CD14-positive monocyte (primary cell): ENCODE results near the gene CPN1. TPM values are rescaled to one million over a fixed set of nuclear protein-coding genes. Genes with fewer than 3 reads are reported as not detected.

Source experiments
- DNase-seq, 3 donors: peaks; one replicate each; pipeline ENCODE4 v3.0.0-alpha.2; 2011 to 2022
- H2AFZ ChIP-seq: 2 replicates; pipeline ENCODE4 v1.6.0; 2012; ENCODE audit warnings: mild to moderate bottlenecking, low read depth, low read length, inconsistent platforms; ENCODE audit not compliant: insufficient read depth, poor library complexity, severe bottlenecking
- H3K27ac ChIP-seq, 2 donors: 1 replicate in 1 of 2; 2 replicates in 1 of 2; pipeline ENCODE4 v1.5.1; 2012 to 2013; ENCODE audit warnings: low read length in 2 of 2, control low read depth in 1 of 2, inconsistent platforms in 1 of 2, low read depth in 1 of 2, mild to moderate bottlenecking in 1 of 2
- H3K27me3 ChIP-seq, 2 donors: one replicate each; pipeline versions ENCODE4 v1.6.0 to v1.6.1; 2011 to 2013; ENCODE audit warnings: low read length in 2 of 2; ENCODE audit not compliant: control insufficient read depth in 2 of 2, insufficient read depth in 2 of 2
- H3K36me3 ChIP-seq, 2 donors: replicated peaks in 1 of 2; 1 replicate in 1 of 2; 2 replicates in 1 of 2; pipeline versions ENCODE4 v1.5.1 to v1.6.1; 2012 to 2013; ENCODE audit warnings: low read length in 2 of 2, control low read depth in 1 of 2, inconsistent platforms in 1 of 2, mild to moderate bottlenecking in 1 of 2; ENCODE audit not compliant: insufficient read depth in 2 of 2, control insufficient read depth in 1 of 2
- H3K4me1 ChIP-seq, 2 donors: 1 replicate in 1 of 2; 2 replicates in 1 of 2; pipeline versions ENCODE4 v1.5.1 to v1.6.1; 2012 to 2013; ENCODE audit warnings: low read length in 2 of 2, control low read depth in 1 of 2, inconsistent platforms in 1 of 2, mild to moderate bottlenecking in 1 of 2, moderate library complexity in 1 of 2; ENCODE audit not compliant: insufficient read depth in 2 of 2, control insufficient read depth in 1 of 2
- H3K4me2 ChIP-seq: replicated peaks from 2 replicates; pipeline ENCODE3; 2012; ENCODE audit warnings: low read length, moderate library complexity, mild to moderate bottlenecking; ENCODE audit not compliant: poor library complexity, severe bottlenecking; ENCODE audit errors: extremely low read depth
- H3K4me3 ChIP-seq, 3 experiments: fragments of 200-600 bp in 1 of 3; sonication (generic) in 1 of 3; replicated peaks in 1 of 3; 1 replicate in 2 of 3; 2 replicates in 1 of 3; pipeline ENCODE4 v1.5.1; 2011 to 2013; ENCODE audit warnings: low read length in 3 of 3, mild to moderate bottlenecking in 3 of 3, control low read depth in 2 of 3, low read depth in 2 of 3, inconsistent platforms in 1 of 3, moderate library complexity in 1 of 3
- H3K79me2 ChIP-seq: 2 replicates; pipeline ENCODE4 v1.6.0; 2012; ENCODE audit warnings: mild to moderate bottlenecking, control low read depth, inconsistent platforms, low read length, moderate library complexity; ENCODE audit not compliant: insufficient read depth
- H3K9ac ChIP-seq: 2 replicates; pipeline ENCODE4 v1.6.0; 2017; ENCODE audit warnings: low read length, mild to moderate bottlenecking; ENCODE audit not compliant: insufficient read depth, poor library complexity, severe bottlenecking
- H3K9me3 ChIP-seq, 2 donors: replicated peaks in 1 of 2; 1 replicate in 1 of 2; 2 replicates in 1 of 2; pipeline versions ENCODE4 v1.5.1 to v1.6.1; 2012 to 2013; ENCODE audit warnings: low read length in 2 of 2, control low read depth in 1 of 2; ENCODE audit not compliant: control insufficient read depth in 1 of 2, insufficient read depth in 1 of 2
- H4K20me1 ChIP-seq: 2 replicates; pipeline ENCODE4 v1.6.0; 2012; ENCODE audit warnings: mild to moderate bottlenecking, low read length, control low read depth, moderate library complexity; ENCODE audit not compliant: insufficient read depth
- H3K27ac Mint-ChIP-seq, 7 donors: one replicate each; pipeline ENCODE4 v1.8.0; 2020; ENCODE audit warnings: mild to moderate bottlenecking in 7 of 7, mixed read lengths in 7 of 7, moderate library complexity in 6 of 7, inconsistent platforms in 2 of 7
- H3K27me3 Mint-ChIP-seq, 3 donors: one replicate each; pipeline ENCODE4 v1.8.0; 2021 to 2022; ENCODE audit warnings: low read depth in 3 of 3, mild to moderate bottlenecking in 3 of 3, mixed read lengths in 3 of 3, moderate library complexity in 3 of 3, inconsistent platforms in 1 of 3
- H3K36me3 Mint-ChIP-seq, 2 donors: one replicate each; pipeline ENCODE4 v1.8.0; 2020; ENCODE audit warnings: mixed read lengths in 2 of 2, inconsistent platforms in 1 of 2, mild to moderate bottlenecking in 1 of 2
- H3K4me1 Mint-ChIP-seq: one replicate; pipeline ENCODE4 v1.8.0; 2020; ENCODE audit warnings: mild to moderate bottlenecking, mixed read lengths
- H3K4me3 Mint-ChIP-seq, 2 donors: one replicate each; pipeline ENCODE4 v1.8.0; 2020; ENCODE audit warnings: mild to moderate bottlenecking in 2 of 2, mixed read lengths in 2 of 2, moderate library complexity in 1 of 2
- H3K9me3 Mint-ChIP-seq, 7 donors: one replicate each; pipeline ENCODE4 v1.8.0; 2020 to 2022; ENCODE audit warnings: mixed read lengths in 7 of 7, mild to moderate bottlenecking in 6 of 7, moderate library complexity in 6 of 7, inconsistent platforms in 2 of 7
- WGBS: methylation state at CpG from one replicate; pipeline ENCODE4 v1.1.5; 2013; ENCODE audit warnings: missing lambda C conversion rate; ENCODE audit not compliant: insufficient coverage; 5-methylcytosine and 5-hydroxymethylcytosine counted together
- intact Hi-C, 2 donors: fragments of 100-400 bp; cut with micrococcal nuclease; formaldehyde crosslinking; loops; one replicate each; pipeline versions ENCODE4 v1.15.0 to v1.15.1; 2023
- polyA plus RNA-seq, 3 donors: library from polyadenylated mRNA; depleted of rRNA in 1 of 3; unstranded in 2 of 3; stranded (reverse) in 1 of 3; fragments of 300-500 nt in 2 of 3; fragments of >200 nt in 1 of 3; fragmentation: Illumina TruSeq in 2 of 3; gene quantifications; 1 replicate in 2 of 3; 2 replicates in 1 of 3; pipeline ENCODE4 v1.2.3, GENCODE V29; 2012 to 2021
- TF ChIP-seq, protein P1 (sequence below): fragments of 200-600 bp; IDR thresholded peaks from one replicate; pipeline ENCODE4 v1.8.0; 2022; ENCODE audit warnings: antibody characterized with exemption, mild to moderate bottlenecking

The CPN1 gene
- polyA plus RNA-seq, 3 donors = not detected

DNA sequence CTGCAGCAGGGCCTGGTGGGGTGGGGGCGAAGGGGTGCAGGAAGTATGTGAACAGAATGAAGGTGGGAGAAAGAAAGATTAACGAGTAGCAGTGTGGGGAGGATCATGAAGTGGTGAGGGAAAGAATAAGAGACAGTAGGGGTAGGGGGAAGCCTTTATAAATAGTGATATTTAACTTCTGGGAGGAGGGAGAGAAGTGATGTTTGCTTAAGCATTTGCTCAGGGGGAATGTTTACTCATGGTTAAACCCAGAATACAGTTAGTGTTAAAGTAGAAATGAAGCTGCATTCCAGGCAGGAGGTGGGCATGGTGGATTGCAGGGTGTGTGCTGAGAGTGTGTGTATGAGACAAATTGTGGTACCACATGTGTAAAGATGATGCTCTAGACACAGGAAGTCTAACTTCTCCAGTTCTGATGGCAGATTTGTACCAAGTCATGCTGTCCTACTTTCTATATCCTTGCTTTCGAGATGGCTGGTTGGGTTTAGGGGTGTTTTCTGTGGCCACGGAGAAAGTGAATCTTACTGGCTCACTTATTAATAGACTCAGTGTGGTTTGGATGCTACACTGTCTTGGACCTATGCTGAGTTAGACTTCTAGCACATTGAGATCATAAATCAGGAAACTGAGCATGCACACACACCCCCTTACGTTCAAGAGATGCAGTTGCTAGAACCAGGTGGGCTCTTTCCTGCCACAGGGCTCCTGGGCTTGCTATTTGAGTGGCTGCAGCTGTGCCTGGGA lies 61.4 kb downstream of the CPN1 start:
- TF ChIP-seq, protein P1, sequence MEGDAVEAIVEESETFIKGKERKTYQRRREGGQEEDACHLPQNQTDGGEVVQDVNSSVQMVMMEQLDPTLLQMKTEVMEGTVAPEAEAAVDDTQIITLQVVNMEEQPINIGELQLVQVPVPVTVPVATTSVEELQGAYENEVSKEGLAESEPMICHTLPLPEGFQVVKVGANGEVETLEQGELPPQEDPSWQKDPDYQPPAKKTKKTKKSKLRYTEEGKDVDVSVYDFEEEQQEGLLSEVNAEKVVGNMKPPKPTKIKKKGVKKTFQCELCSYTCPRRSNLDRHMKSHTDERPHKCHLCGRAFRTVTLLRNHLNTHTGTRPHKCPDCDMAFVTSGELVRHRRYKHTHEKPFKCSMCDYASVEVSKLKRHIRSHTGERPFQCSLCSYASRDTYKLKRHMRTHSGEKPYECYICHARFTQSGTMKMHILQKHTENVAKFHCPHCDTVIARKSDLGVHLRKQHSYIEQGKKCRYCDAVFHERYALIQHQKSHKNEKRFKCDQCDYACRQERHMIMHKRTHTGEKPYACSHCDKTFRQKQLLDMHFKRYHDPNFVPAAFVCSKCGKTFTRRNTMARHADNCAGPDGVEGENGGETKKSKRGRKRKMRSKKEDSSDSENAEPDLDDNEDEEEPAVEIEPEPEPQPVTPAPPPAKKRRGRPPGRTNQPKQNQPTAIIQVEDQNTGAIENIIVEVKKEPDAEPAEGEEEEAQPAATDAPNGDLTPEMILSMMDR = no peak
- Mint-ChIP-seq H3K4me3 (no peak overlapping the region), H3K9me3 (peaks cover 0 to 2% (median 0%) of the 10 kb centered on the region in 7 donors), H3K27me3 (peaks cover 6 to 14% (median 8%) of the 10 kb centered on the region in 3 donors), H3K36me3 (no peaks in the 10 kb centered on the region), H3K27ac (no peak overlapping the region), H3K4me1 (no peaks in the 10 kb centered on the region)
- H3K27ac ChIP-seq = no peak overlapping the region
- H3K4me2 ChIP-seq = no peak overlapping the region
- 82% methylated on average over 4 of the region's 5 CpGs for WGBS
- peaks cover 0 to 4% of the 10 kb centered on the region in 2 donors for H3K27me3 ChIP-seq
- H3K4me3 ChIP-seq = no peak overlapping the region
- no peaks in the 10 kb centered on the region for H4K20me1 ChIP-seq
- H3K36me3 ChIP-seq = no peaks in the 10 kb centered on the region
- H2AFZ ChIP-seq = no peak overlapping the region
- no peak overlapping the region for H3K9ac ChIP-seq
- H3K9me3 ChIP-seq = no peaks in the 10 kb centered on the region
- no peaks in the 10 kb centered on the region for H3K79me2 ChIP-seq
- intact Hi-C loops = no loop called here
- no peak for DNase-seq
- no peaks in the 10 kb centered on the region for H3K4me1 ChIP-seq

DNA sequence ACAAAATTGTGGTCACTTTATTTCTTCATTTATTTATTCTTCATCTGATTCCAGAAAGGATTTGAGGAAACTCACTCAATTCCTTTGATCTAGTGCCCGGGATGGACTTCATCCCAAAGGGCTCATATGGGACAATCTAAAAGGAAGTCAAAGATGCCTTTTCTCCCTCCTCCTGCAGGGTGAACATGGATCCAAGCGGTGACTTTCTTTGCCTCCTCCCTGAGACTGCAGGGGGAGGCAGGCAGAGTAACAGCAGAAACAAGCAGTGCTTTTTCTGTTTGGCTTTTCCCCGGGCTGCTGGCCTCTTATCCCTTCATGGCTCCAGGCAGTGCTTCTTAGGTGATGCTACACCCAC lies 61.9 kb downstream of the CPN1 start:
- Histone ChIP-seq H3K36me3 (no peaks in the 10 kb centered on the region), H3K79me2 (no peaks in the 10 kb centered on the region), H3K27me3 (peaks cover 0 to 4% of the 10 kb centered on the region in 2 donors), H3K9ac (no peak overlapping the region), H3K27ac (no peak overlapping the region), H3K4me2 (no peak overlapping the region), H2AFZ (no peak overlapping the region), H4K20me1 (no peaks in the 10 kb centered on the region), H3K4me3 (no peak overlapping the region), H3K9me3 (no peaks in the 10 kb centered on the region), H3K4me1 (no peaks in the 10 kb centered on the region)
- DNase-seq = no peak
- H3K27me3 Mint-ChIP-seq = peaks cover 4 to 12% (median 8%) of the 10 kb centered on the region in 3 donors
- TF ChIP-seq, protein P1 = no peak
- intact Hi-C loops = no loop called here
- no peak overlapping the region for H3K4me3 Mint-ChIP-seq
- no peaks in the 10 kb centered on the region for H3K4me1 Mint-ChIP-seq
- H3K27ac Mint-ChIP-seq = no peak overlapping the region
- no peaks in the 10 kb centered on the region for H3K36me3 Mint-ChIP-seq
- peaks cover 0 to 2% (median 0%) of the 10 kb centered on the region in 7 donors for H3K9me3 Mint-ChIP-seq
- WGBS = 90% methylated on average over 2 of the region's 3 CpGs
